Vagina (tissue), 2 donors: ENCODE results near the gene BRINP3.

Experiments
- CTCF ChIP-seq, 3 experiments: fragments of 450-650 bp in 2 of 3; fragments of 200-600 bp in 1 of 3; sonication (generic) in 1 of 3; IDR thresholded peaks; one replicate each; pipeline ENCODE4 v1.5.1; 2017 to 2019; ENCODE audit warnings: antibody characterized with exemption in 3 of 3, mild to moderate bottlenecking in 2 of 3, moderate library complexity in 2 of 3
- POLR2A ChIP-seq, 2 donors: fragments of 450-650 bp; IDR thresholded peaks; one replicate each; pipeline ENCODE4 v1.6.1; 2017; ENCODE audit warnings: antibody characterized with exemption in 2 of 2, mild to moderate bottlenecking in 2 of 2, moderate library complexity in 2 of 2

GRCh38 chr1:190476806-190477205 lies 858 bp downstream of the BRINP3 start:
- TF ChIP-seq CTCF (IDR thresholded peaks at IDR 0.05) (no peak), POLR2A (IDR thresholded peaks at IDR 0.05) (no peak)
